ENCODE results near the gene MC1R.
"Not testable (repeated sequence)": the region's sequence is repeated elsewhere in the genome, so short reads cannot be mapped to it uniquely, and the experiment has no call there.

MC1R gene

GRCh38 chr16:89965447-89966225 is 47.0 kb downstream of the MC1R start:
- FAIRE-seq = no peak

GRCh38 chr16:89966756-89967155 is 48.1 kb downstream of the MC1R start:
- FAIRE-seq = no peak

- not testable (repeated sequence) for FAIRE-seq
Measured at GRCh38 chr16:89967436-89967835, 48.8 kb downstream of the MC1R start.

- not testable (repeated sequence) for FAIRE-seq
Measured at GRCh38 chr16:89968074-89968473, 49.4 kb downstream of the MC1R start.

GRCh38 chr16:89969741-89970410 is 51.2 kb downstream of the MC1R start:
- no peak for FAIRE-seq

Measured in A204.1 (cell line).